HCT116 (cell line): ENCODE measurements around the gene SMARCA4. TPM values are rescaled to one million over a fixed set of nuclear protein-coding genes. Genes with fewer than 3 reads are reported as not detected.
"Not testable (repeated sequence)": the region's sequence is repeated elsewhere in the genome, so short reads cannot be mapped to it uniquely, and the experiment has no call there.

Source experiments
- ATAC-seq: fragments of 200-7000 bp; cut with Tn5 transposase; 2 replicates; pipeline ENCODE4 v1.9.1; 2020; ENCODE audit warnings: mild to moderate bottlenecking, moderate library complexity
- BruUV-seq: library from RNA; stranded (reverse); fragments of 400-500 nt; replicated peaks from 2 replicates; lab custom pipeline; 2021; lab: Mats Ljungman, UMichigan
- CTCF ChIA-PET: fragments of 300-600 bp; sonication (Branson Sonifier 250); formaldehyde crosslinking; loops from one replicate; lab custom pipeline; 2021; ENCODE audit warnings: antibody characterized with exemption; lab: Charles Lee
- POLR2A ChIA-PET: fragments of 300-600, 350-600 bp; sonication (Branson Sonifier 250); formaldehyde crosslinking; loops from one replicate; lab custom pipeline; 2021; ENCODE audit warnings: antibody characterized with exemption; lab: Charles Lee
- RAD21 ChIA-PET, 2 experiments: fragments of 300-600 bp; sonication (Branson Sonifier 250); formaldehyde crosslinking; loops; one replicate each; lab custom pipeline; 2023; ENCODE audit warnings: low total read pairs in 2 of 2; ENCODE audit not compliant: uncharacterized antibody in 2 of 2, unreplicated experiment in 2 of 2, low non-redundant PET in 1 of 2; lab: Charles Lee
- DNase-seq: peaks from one replicate; pipeline ENCODE4 v3.0.0-alpha.2; 2010; ENCODE audit warnings: low read depth, low spot score
- H2AFZ ChIP-seq: fragments of 200-600 bp; shearing (Covaris generic), sonication (generic); 2 replicates; pipeline ENCODE4 v1.6.1; 2017; ENCODE audit warnings: low read depth, mixed run types, mixed read lengths, antibody characterized with exemption, low read length; ENCODE audit not compliant: poor library complexity, severe bottlenecking
- H3K27ac ChIP-seq: 2 replicates; pipeline ENCODE4 v1.5.1; 2012; ENCODE audit warnings: low read depth, low read length
- H3K27me3 ChIP-seq: fragments of 200-600 bp; sonication (generic); 2 replicates; pipeline ENCODE4 v1.6.1; 2016; ENCODE audit warnings: mixed run types, low read length, mixed read lengths; ENCODE audit not compliant: insufficient read depth
- H3K36me3 ChIP-seq, 2 experiments: fragments of 200-500 bp in 1 of 2; fragments of 200-600 bp in 1 of 2; sonication (Bioruptor generic) in 1 of 2; sonication (generic) in 1 of 2; 2 replicates each; pipeline versions ENCODE4 v1.5.1 to v1.6.1; 2014 to 2016; ENCODE audit warnings: low read length in 2 of 2, inconsistent platforms in 1 of 2, mixed read lengths in 1 of 2, mixed run types in 1 of 2; ENCODE audit not compliant: insufficient read depth in 2 of 2, control insufficient read depth in 1 of 2
- H3K4me1 ChIP-seq, 2 experiments: fragments of 200-600 bp in 1 of 2; sonication (generic) in 1 of 2; 2 replicates each; pipeline versions ENCODE4 v1.5.1 to v1.6.1; 2012 to 2017; ENCODE audit warnings: low read length in 2 of 2, inconsistent platforms in 1 of 2, mild to moderate bottlenecking in 1 of 2, mixed read lengths in 1 of 2, mixed run types in 1 of 2, moderate library complexity in 1 of 2; ENCODE audit not compliant: insufficient read depth in 2 of 2, control insufficient read depth in 1 of 2
- H3K4me2 ChIP-seq: fragments of 200-600 bp; sonication (generic); 2 replicates; pipeline ENCODE4 v1.6.1; 2017; ENCODE audit warnings: mixed run types, low read length, mixed read lengths
- H3K4me3 ChIP-seq, 2 experiments: fragments of 200-600 bp in 1 of 2; sonication (generic) in 1 of 2; replicated peaks in 1 of 2; 2 replicates each; pipeline ENCODE4 v1.5.1; 2011 to 2016; ENCODE audit warnings: low read length in 2 of 2, control low read depth in 1 of 2, low read depth in 1 of 2, mild to moderate bottlenecking in 1 of 2, mixed read lengths in 1 of 2, mixed run types in 1 of 2
- H3K79me2 ChIP-seq: fragments of 200-600 bp; sonication (generic); 2 replicates; pipeline ENCODE4 v1.6.1; 2017; ENCODE audit warnings: mild to moderate bottlenecking, mixed run types, low read length, moderate library complexity, mixed read lengths; ENCODE audit not compliant: insufficient read depth
- H3K9ac ChIP-seq: fragments of 200-600 bp; sonication (generic); 2 replicates; pipeline ENCODE4 v1.6.1; 2016; ENCODE audit warnings: low read length, mixed read lengths
- H3K9me2 ChIP-seq: fragments of 200-600 bp; sonication (generic), shearing (Covaris generic); 2 replicates; pipeline ENCODE4 v1.6.1; 2017; ENCODE audit warnings: mixed run types, mild to moderate bottlenecking, moderate library complexity; ENCODE audit not compliant: insufficient read depth
- H3K9me3 ChIP-seq, 2 experiments: fragments of 200-500 bp in 1 of 2; fragments of 200-600 bp in 1 of 2; sonication (Bioruptor generic) in 1 of 2; sonication (generic) in 1 of 2; 2 replicates each; pipeline ENCODE4 v1.6.1; 2014 to 2017; ENCODE audit warnings: low read length in 2 of 2, mixed read lengths in 2 of 2, inconsistent platforms in 1 of 2, low read depth in 1 of 2, mild to moderate bottlenecking in 1 of 2, mixed run types in 1 of 2, moderate library complexity in 1 of 2; ENCODE audit not compliant: control insufficient read depth in 1 of 2, insufficient read depth in 1 of 2
- H4K20me1 ChIP-seq: fragments of 200-600 bp; sonication (generic), shearing (Covaris generic); 2 replicates; pipeline ENCODE4 v1.6.1; 2017; ENCODE audit warnings: mixed run types, mild to moderate bottlenecking, moderate library complexity; ENCODE audit not compliant: insufficient read depth
- EGR1 ChIP-seq: IDR thresholded peaks from 2 replicates; pipeline ENCODE4 v1.6.1; 2012; ENCODE audit warnings: low read depth
- ZFX ChIP-seq: fragments of 450-650 bp; IDR thresholded peaks from 2 replicates; pipeline ENCODE4 v1.6.1; 2017
- intact Hi-C: fragments of 100-400 bp; cut with micrococcal nuclease; formaldehyde crosslinking; loops from 2 replicates; pipeline ENCODE4 v1.10.0; 2022
- total RNA-seq: library from RNA; stranded (reverse); gene quantifications from one replicate; pipeline ENCODE4 v1.2.1, GENCODE V29; 2021; ENCODE audit not compliant: unreplicated experiment

Gene SMARCA4
- total RNA-seq, 1 experiment from 2014 or later: 116 TPM

GRCh38 chr19:11102944-11103343 is 142.1 kb downstream of the SMARCA4 start:
- no peak overlapping the region for H3K4me2 ChIP-seq
- H3K9me2 ChIP-seq: no peaks in the 10 kb centered on the region
- TSS peak; percentile 22 for BruUV-seq
- H3K36me3 ChIP-seq: peaks cover 54 to 60% of the 10 kb centered on the region in 2 experiments
- no peaks in the 10 kb centered on the region for H4K20me1 ChIP-seq
- RAD21 ChIA-PET: no interaction called here
- no peak overlapping the region; the same call in 1 of the 2 replicates for H3K27ac ChIP-seq
- no peak for ATAC-seq
- CTCF ChIA-PET: no interaction called here
- TF ChIP-seq EGR1 (no peak), ZFX (no peak)
- no peak for DNase-seq
- no peak overlapping the region for H3K4me3 ChIP-seq
- intact Hi-C loops: no loop called here
- no peaks in the 10 kb centered on the region for H3K27me3 ChIP-seq
- H3K79me2 ChIP-seq: peaks cover 79% of the 10 kb centered on the region
- H3K9ac ChIP-seq: no peak overlapping the region
- POLR2A ChIA-PET: no interaction called here
- H2AFZ ChIP-seq: no peak overlapping the region
- H3K9me3 ChIP-seq: no peaks in the 10 kb centered on the region
- H3K4me1 ChIP-seq: peaks cover 0 to 6% of the 10 kb centered on the region in 2 experiments; a peak in 2 of 4 replicates

DNA sequence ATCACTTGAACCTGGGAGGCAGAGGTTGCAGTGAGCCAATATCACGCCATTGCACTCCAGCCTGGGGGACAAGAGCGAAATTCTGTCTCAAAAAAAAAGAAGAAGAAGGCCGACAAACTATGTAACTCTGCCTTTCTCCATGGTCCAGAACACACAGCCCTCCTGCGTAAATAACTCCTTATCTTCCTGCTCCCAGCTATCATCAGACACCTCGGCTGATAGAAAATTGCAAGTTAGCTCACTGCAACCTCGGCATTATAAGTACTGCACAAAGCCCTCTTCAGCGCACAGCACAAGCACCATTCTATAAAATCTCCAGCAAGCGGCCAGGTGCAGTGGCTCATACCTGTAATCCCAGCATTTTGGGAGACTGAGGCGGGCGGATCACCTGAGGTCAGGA is 142.8 kb downstream of the SMARCA4 start:
- H3K9me2 ChIP-seq, H3K27me3 ChIP-seq, intact Hi-C loops, H4K20me1 ChIP-seq, ATAC-seq, H2AFZ ChIP-seq, RAD21 ChIA-PET, H3K27ac ChIP-seq, CTCF ChIA-PET, DNase-seq, BruUV-seq, POLR2A ChIA-PET, H3K4me2 ChIP-seq, H3K9me3 ChIP-seq, H3K4me3 ChIP-seq, H3K4me1 ChIP-seq, H3K9ac ChIP-seq: not testable (repeated sequence)
- Histone ChIP-seq H3K36me3 (peaks cover 57 to 65% of the 10 kb centered on the region in 2 experiments), H3K79me2 (peaks cover 75% of the 10 kb centered on the region)
